HepG2 (cell line): ENCODE data around the gene CAT. TPM values are rescaled to one million over a fixed set of nuclear protein-coding genes. Genes with fewer than 3 reads are reported as not detected.
A peak's percentile ranks its signal among the peaks of the same experiment; 100 is the strongest.

ENCODE experiments used
- AHR ChIP-seq: IDR thresholded peaks from 2 replicates; pipeline ENCODE4 v1.6.1; 2018; ENCODE audit warnings: missing genetic modification reagents, missing compliant biosample characterization
- CENPX ChIP-seq: sonication (generic); formaldehyde crosslinking; IDR thresholded peaks from 2 replicates; pipeline ENCODE4 v1.9.0; 2021; ENCODE audit warnings: mild to moderate bottlenecking, missing genetic modification reagents, moderate library complexity
- CERS6 ChIP-seq: sonication (generic); formaldehyde crosslinking; IDR thresholded peaks from 2 replicates; pipeline ENCODE4 v1.5.0; 2020; ENCODE audit warnings: missing genetic modification reagents
- ETS1 ChIP-seq: sonication (generic); formaldehyde crosslinking; IDR thresholded peaks from 2 replicates; pipeline ENCODE4 v1.4.0; 2020; ENCODE audit warnings: missing genetic modification reagents
- HDAC2 ChIP-seq: sonication (generic); formaldehyde crosslinking; IDR thresholded peaks from 2 replicates; pipeline ENCODE4 v1.4.0; 2020; ENCODE audit warnings: missing genetic modification reagents
- HMGA1 ChIP-seq: sonication (generic); formaldehyde crosslinking; conservative IDR thresholded peaks from 2 replicates; pipeline ENCODE4 v1.4.0; 2020; ENCODE audit warnings: missing genetic modification reagents
- IRF1 ChIP-seq: sonication (generic); formaldehyde crosslinking; IDR thresholded peaks from 2 replicates; pipeline ENCODE4 v1.4.0; 2020; ENCODE audit warnings: low read depth, mild to moderate bottlenecking, missing genetic modification reagents
- KLF15 ChIP-seq: sonication (generic); formaldehyde crosslinking; IDR thresholded peaks from 2 replicates; pipeline ENCODE4 v1.8.1; 2023; ENCODE audit warnings: borderline replicate concordance, mild to moderate bottlenecking, inconsistent platforms, missing genetic modification reagents, mixed read lengths
- MEF2D ChIP-seq: sonication (generic); formaldehyde crosslinking; IDR thresholded peaks from 2 replicates; pipeline ENCODE4 v1.5.1; 2020; ENCODE audit warnings: mild to moderate bottlenecking, missing genetic modification reagents
- NR3C1 ChIP-seq: sonication (generic); formaldehyde crosslinking; IDR thresholded peaks from 2 replicates; pipeline ENCODE4 v1.4.0; 2020; ENCODE audit warnings: missing genetic modification reagents
- SOX6 ChIP-seq, 2 experiments: fragments of 450-650 bp in 1 of 2; sonication (generic) in 1 of 2; formaldehyde crosslinking in 1 of 2; IDR thresholded peaks; 2 replicates each; pipeline versions ENCODE4 v1.4.0 to v1.6.1; 2017 to 2020; ENCODE audit warnings: antibody characterized with exemption in 1 of 2, mild to moderate bottlenecking in 1 of 2, missing genetic modification reagents in 1 of 2
- TRIM22 ChIP-seq: fragments of 450-650 bp; IDR thresholded peaks from 2 replicates; pipeline ENCODE4 v1.6.1; 2017
- ZNF225 ChIP-seq: sonication (generic); formaldehyde crosslinking; IDR thresholded peaks from 2 replicates; pipeline ENCODE4 v1.4.0; 2020; ENCODE audit warnings: mild to moderate bottlenecking, missing genetic modification reagents
- ZNF335 ChIP-seq: sonication (generic); formaldehyde crosslinking; IDR thresholded peaks from 2 replicates; pipeline ENCODE4 v1.4.0; 2020; ENCODE audit warnings: missing genetic modification reagents
- ZNF496 ChIP-seq: sonication (generic); formaldehyde crosslinking; IDR thresholded peaks from 2 replicates; pipeline ENCODE4 v1.8.1; 2023; ENCODE audit warnings: mild to moderate bottlenecking, moderate library complexity, missing genetic modification reagents; ENCODE audit not compliant: insufficient replicate concordance
- ZSCAN29 ChIP-seq: sonication (generic); formaldehyde crosslinking; conservative IDR thresholded peaks from 2 replicates; pipeline ENCODE4 v1.4.0; 2020; ENCODE audit warnings: mild to moderate bottlenecking, missing genetic modification reagents
- polyA plus RNA-seq, 8 experiments: library from polyadenylated mRNA; depleted of rRNA in 3 of 8; stranded (reverse) in 7 of 8; unstranded in 1 of 8; fragments of >200 nt; fragmentation: Illumina TruSeq in 4 of 8; extraction: Trizol in 4 of 8; gene quantifications; 2 replicates each; pipeline versions ENCODE4 v1.2.1 to v1.2.3, GENCODE V29; 2011 to 2016; ENCODE audit warnings: low read depth in 4 of 8, missing spikeins in 1 of 8, mixed read lengths in 1 of 8; ENCODE audit not compliant: insufficient read depth in 1 of 8
- total RNA-seq, 5 experiments: library from RNA; depleted of rRNA; stranded (reverse); fragments of >200 nt; fragmentation: Illumina TruSeq; extraction: Trizol; gene quantifications; 2 replicates each; pipeline ENCODE4 v1.2.3, GENCODE V29; 2016; ENCODE audit warnings: low read depth in 1 of 5
- TF ChIP-seq, protein P1 (sequence below): sonication (generic); formaldehyde crosslinking; IDR thresholded peaks from 2 replicates; pipeline ENCODE4 v1.4.0; 2020; ENCODE audit warnings: missing genetic modification reagents
- TF ChIP-seq, protein P2 (sequence below): sonication (generic); formaldehyde crosslinking; IDR thresholded peaks from 2 replicates; pipeline ENCODE4 v1.8.1; 2023; ENCODE audit warnings: missing genetic modification reagents, mild to moderate bottlenecking, borderline replicate concordance
- TF ChIP-seq, protein P3 (sequence below): sonication (generic); formaldehyde crosslinking; IDR thresholded peaks from 2 replicates; pipeline ENCODE4 v1.5.0; 2020; ENCODE audit warnings: missing genetic modification reagents

The CAT gene
- total and polyA plus RNA-seq, 2 of the 13 experiments (the other 11 are each of a cell fraction or from before 2014, with no cell fraction given): 107 to 136 TPM

DNA sequence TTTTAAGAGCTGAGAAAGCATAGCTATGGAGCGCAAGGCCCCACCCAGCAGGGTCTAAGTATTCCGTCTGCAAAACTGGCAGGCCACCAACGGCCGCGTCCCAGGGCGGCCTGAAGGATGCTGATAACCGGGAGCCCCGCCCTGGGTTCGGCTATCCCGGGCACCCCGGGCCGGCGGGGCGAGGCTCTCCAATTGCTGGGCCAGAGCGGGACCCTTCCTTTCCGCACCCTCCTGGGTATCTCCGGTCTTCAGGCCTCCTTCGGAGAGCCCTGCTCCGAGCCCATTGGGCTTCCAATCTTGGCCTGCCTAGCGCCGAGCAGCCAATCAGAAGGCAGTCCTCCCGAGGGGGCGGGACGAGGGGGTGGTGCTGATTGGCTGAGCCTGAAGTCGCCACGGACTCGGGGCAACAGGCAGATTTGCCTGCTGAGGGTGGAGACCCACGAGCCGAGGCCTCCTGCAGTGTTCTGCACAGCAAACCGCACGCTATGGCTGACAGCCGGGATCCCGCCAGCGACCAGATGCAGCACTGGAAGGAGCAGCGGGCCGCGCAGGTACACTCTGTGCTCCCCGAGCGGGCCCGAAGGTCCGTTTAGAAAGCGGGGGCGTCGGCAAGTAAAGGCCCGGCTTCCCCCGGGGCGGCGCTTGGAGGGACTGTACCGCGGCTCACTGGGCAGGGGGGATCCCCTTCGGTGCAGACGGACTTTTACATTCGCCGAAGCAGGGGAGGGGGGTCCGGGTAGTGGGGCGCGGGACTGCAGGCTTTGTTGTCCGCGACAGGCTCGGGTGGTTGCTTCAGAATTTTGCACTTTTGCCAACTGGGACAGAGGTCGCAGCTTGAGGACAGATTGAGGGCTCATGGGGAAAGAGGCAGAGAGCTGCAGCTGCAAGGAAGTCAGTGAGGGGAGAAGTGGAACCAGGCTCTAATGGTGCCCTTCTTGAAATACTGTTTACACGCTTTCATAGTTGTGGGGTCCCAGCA lies at the start of gene CAT (continued):
- TF ChIP-seq TRIM22 (no peak), ZNF225 (CRISPR knock-in tag) (0 out of 2 replicates have a peak, but pooled peaks have one; percentile 35), HMGA1 (no peak), ZNF335 (CRISPR knock-in tag) (peak; percentile 97), MEF2D (CRISPR knock-in tag) (peak; percentile 86; the same call in 1 of the 2 replicates), NR3C1 (CRISPR knock-in tag) (no peak), CERS6 (CRISPR knock-in tag) (no peak), ZNF496 (CRISPR knock-in tag) (no peak), ETS1 (CRISPR knock-in tag) (0 out of 2 replicates have a peak, but pooled peaks have one; percentile 15), CENPX (CRISPR knock-in tag) (no peak), IRF1 (CRISPR knock-in tag) (no peak), ZSCAN29 (CRISPR knock-in tag) (no peak), AHR (CRISPR knock-in tag) (0 out of 2 replicates have a peak, but pooled peaks have one; percentile 73), SOX6 (IDR thresholded peaks at IDR 0.05) (no peak), SOX6 (CRISPR knock-in tag; IDR thresholded peaks at IDR 0.05) (peak; percentile 80), HDAC2 (CRISPR knock-in tag) (peak; percentile 46; the same call in 1 of the 2 replicates), KLF15 (CRISPR knock-in tag) (peak; percentile 63; the same call in 1 of the 2 replicates)
- TF ChIP-seq, protein P1, sequence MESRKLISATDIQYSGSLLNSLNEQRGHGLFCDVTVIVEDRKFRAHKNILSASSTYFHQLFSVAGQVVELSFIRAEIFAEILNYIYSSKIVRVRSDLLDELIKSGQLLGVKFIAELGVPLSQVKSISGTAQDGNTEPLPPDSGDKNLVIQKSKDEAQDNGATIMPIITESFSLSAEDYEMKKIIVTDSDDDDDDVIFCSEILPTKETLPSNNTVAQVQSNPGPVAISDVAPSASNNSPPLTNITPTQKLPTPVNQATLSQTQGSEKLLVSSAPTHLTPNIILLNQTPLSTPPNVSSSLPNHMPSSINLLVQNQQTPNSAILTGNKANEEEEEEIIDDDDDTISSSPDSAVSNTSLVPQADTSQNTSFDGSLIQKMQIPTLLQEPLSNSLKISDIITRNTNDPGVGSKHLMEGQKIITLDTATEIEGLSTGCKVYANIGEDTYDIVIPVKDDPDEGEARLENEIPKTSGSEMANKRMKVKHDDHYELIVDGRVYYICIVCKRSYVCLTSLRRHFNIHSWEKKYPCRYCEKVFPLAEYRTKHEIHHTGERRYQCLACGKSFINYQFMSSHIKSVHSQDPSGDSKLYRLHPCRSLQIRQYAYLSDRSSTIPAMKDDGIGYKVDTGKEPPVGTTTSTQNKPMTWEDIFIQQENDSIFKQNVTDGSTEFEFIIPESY: no peak
- TF ChIP-seq, protein P2, sequence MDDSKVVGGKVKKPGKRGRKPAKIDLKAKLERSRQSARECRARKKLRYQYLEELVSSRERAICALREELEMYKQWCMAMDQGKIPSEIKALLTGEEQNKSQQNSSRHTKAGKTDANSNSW (CRISPR knock-in tag): no peak
- TF ChIP-seq, protein P3, sequence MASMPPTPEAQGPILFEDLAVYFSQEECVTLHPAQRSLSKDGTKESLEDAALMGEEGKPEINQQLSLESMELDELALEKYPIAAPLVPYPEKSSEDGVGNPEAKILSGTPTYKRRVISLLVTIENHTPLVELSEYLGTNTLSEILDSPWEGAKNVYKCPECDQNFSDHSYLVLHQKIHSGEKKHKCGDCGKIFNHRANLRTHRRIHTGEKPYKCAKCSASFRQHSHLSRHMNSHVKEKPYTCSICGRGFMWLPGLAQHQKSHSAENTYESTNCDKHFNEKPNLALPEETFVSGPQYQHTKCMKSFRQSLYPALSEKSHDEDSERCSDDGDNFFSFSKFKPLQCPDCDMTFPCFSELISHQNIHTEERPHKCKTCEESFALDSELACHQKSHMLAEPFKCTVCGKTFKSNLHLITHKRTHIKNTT: no peak
